ENCODE results near the gene ZNF587.
"Not testable (repeated sequence)": the region's sequence is repeated elsewhere in the genome, so short reads cannot be mapped to it uniquely, and the experiment has no call there.

ZNF587 gene

GRCh38 chr19:57814505-57815246 is 35.0 kb upstream of the ZNF587 start, which contains the start of gene ZNF552:
ZNF552 (minus strand) TSS chr19:57814913; CDS start chr19:57814743, 170 bp downstream.
- Histone ChIP-seq H3K4me1 (ENCODE audit: control insufficient read depth in 1 of 2, insufficient read depth in 2 of 2, low read length in 2 of 2) (peaks cover 3 to 13% of the 10 kb centered on the region in 2 donors), H3K9me3 (ENCODE audit: control insufficient read depth in 1 of 2, low read length in 2 of 2) (no peaks in the 10 kb centered on the region), H3K36me3 (ENCODE audit: control insufficient read depth in 1 of 2, insufficient read depth in 2 of 2, low read length in 2 of 2) (peaks cover 3 to 10% of the 10 kb centered on the region in 2 donors), H3K27me3 (ENCODE audit: low read depth, low read length) (no peaks in the 10 kb centered on the region), H3K4me3 (ENCODE audit: low read depth in 1 of 2, low read length in 2 of 2) (peak within 1 kb of the TSS; percentile 86 to 91), H3K27ac (ENCODE audit: low read length) (peak within 1 kb of the TSS; percentile 75)

GRCh38 chr19:57815247-57816075 is 34.2 kb upstream of the ZNF587 start:
- peaks cover 3 to 18% of the 10 kb centered on the region in 2 donors for H3K4me1 ChIP-seq (ENCODE audit: control insufficient read depth in 1 of 2, insufficient read depth in 2 of 2, low read length in 2 of 2)
- peak overlapping the region; percentile 86 to 91 for H3K4me3 ChIP-seq (ENCODE audit: low read depth in 1 of 2, low read length in 2 of 2)
- H3K27ac ChIP-seq (ENCODE audit: low read length), result peak overlapping the region; percentile 75
- no peaks in the 10 kb centered on the region for H3K27me3 ChIP-seq (ENCODE audit: low read depth, low read length)
- peaks cover under 1 to 2% of the 10 kb centered on the region in 2 donors for H3K36me3 ChIP-seq (ENCODE audit: control insufficient read depth in 1 of 2, insufficient read depth in 2 of 2, low read length in 2 of 2)
- no peaks in the 10 kb centered on the region for H3K9me3 ChIP-seq (ENCODE audit: control insufficient read depth in 1 of 2, low read length in 2 of 2)

- Histone ChIP-seq H3K4me1 (ENCODE audit: control insufficient read depth in 1 of 2, insufficient read depth in 2 of 2, low read length in 2 of 2) (peaks cover 3 to 24% of the 10 kb centered on the region in 2 donors), H3K4me3 (ENCODE audit: low read depth in 1 of 2, low read length in 2 of 2) (no peak overlapping the region), H3K27ac (ENCODE audit: low read length) (no peak overlapping the region), H3K9me3 (ENCODE audit: control insufficient read depth in 1 of 2, low read length in 2 of 2) (no peaks in the 10 kb centered on the region), H3K36me3 (ENCODE audit: control insufficient read depth in 1 of 2, insufficient read depth in 2 of 2, low read length in 2 of 2) (no peaks in the 10 kb centered on the region), H3K27me3 (ENCODE audit: low read depth, low read length) (no peaks in the 10 kb centered on the region)
These were observed 33.0 kb upstream of the ZNF587 start for GRCh38 chr19:57816652-57817051.

GRCh38 chr19:57817976-57818375 is 31.7 kb upstream of the ZNF587 start:
- no peaks in the 10 kb centered on the region for H3K27me3 ChIP-seq (ENCODE audit: low read depth, low read length)
- H3K27ac ChIP-seq (ENCODE audit: low read length), result no peak overlapping the region
- H3K4me3 ChIP-seq (ENCODE audit: low read depth in 1 of 2, low read length in 2 of 2), result no peak overlapping the region
- peaks cover 3 to 24% of the 10 kb centered on the region in 2 donors for H3K4me1 ChIP-seq (ENCODE audit: control insufficient read depth in 1 of 2, insufficient read depth in 2 of 2, low read length in 2 of 2)
- H3K9me3 ChIP-seq (ENCODE audit: control insufficient read depth in 1 of 2, low read length in 2 of 2), result no peaks in the 10 kb centered on the region
- H3K36me3 ChIP-seq (ENCODE audit: control insufficient read depth in 1 of 2, insufficient read depth in 2 of 2, low read length in 2 of 2), result no peaks in the 10 kb centered on the region

GRCh38 chr19:57818378-57818777 is 31.3 kb upstream of the ZNF587 start:
- Histone ChIP-seq H3K27me3 (ENCODE audit: low read depth, low read length) (no peaks in the 10 kb centered on the region), H3K4me3 (ENCODE audit: low read depth in 1 of 2, low read length in 2 of 2) (no peak overlapping the region), H3K4me1 (ENCODE audit: control insufficient read depth in 1 of 2, insufficient read depth in 2 of 2, low read length in 2 of 2) (peaks cover 3 to 24% of the 10 kb centered on the region in 2 donors), H3K36me3 (ENCODE audit: control insufficient read depth in 1 of 2, insufficient read depth in 2 of 2, low read length in 2 of 2) (no peaks in the 10 kb centered on the region), H3K27ac (ENCODE audit: low read length) (no peak overlapping the region), H3K9me3 (ENCODE audit: control insufficient read depth in 1 of 2, low read length in 2 of 2) (no peaks in the 10 kb centered on the region)

- Histone ChIP-seq H3K4me1 (ENCODE audit: control insufficient read depth in 1 of 2, insufficient read depth in 2 of 2, low read length in 2 of 2) (peaks cover 0 to 16% of the 10 kb centered on the region in 2 donors), H3K9me3 (ENCODE audit: control insufficient read depth in 1 of 2, low read length in 2 of 2) (no peaks in the 10 kb centered on the region), H3K27ac (ENCODE audit: low read length) (peak overlapping the region; percentile 90), H3K27me3 (ENCODE audit: low read depth, low read length) (no peaks in the 10 kb centered on the region), H3K36me3 (ENCODE audit: control insufficient read depth in 1 of 2, insufficient read depth in 2 of 2, low read length in 2 of 2) (no peaks in the 10 kb centered on the region), H3K4me3 (ENCODE audit: low read depth in 1 of 2, low read length in 2 of 2) (peak overlapping the region; percentile 92 to 94)
These were observed 30.0 kb upstream of the ZNF587 start for GRCh38 chr19:57819475-57820148.

GRCh38 chr19:57820599-57820998 is 29.1 kb upstream of the ZNF587 start:
- Histone ChIP-seq H3K27me3 (ENCODE audit: low read depth, low read length) (no peaks in the 10 kb centered on the region), H3K4me3 (ENCODE audit: low read depth in 1 of 2, low read length in 2 of 2) (peak overlapping the region; percentile 92 to 94), H3K27ac (ENCODE audit: low read length) (peak overlapping the region; percentile 90), H3K4me1 (ENCODE audit: control insufficient read depth in 1 of 2, insufficient read depth in 2 of 2, low read length in 2 of 2) (peaks cover 0 to 12% of the 10 kb centered on the region in 2 donors), H3K9me3 (ENCODE audit: control insufficient read depth in 1 of 2, low read length in 2 of 2) (no peaks in the 10 kb centered on the region), H3K36me3 (ENCODE audit: control insufficient read depth in 1 of 2, insufficient read depth in 2 of 2, low read length in 2 of 2) (no peaks in the 10 kb centered on the region)

- Histone ChIP-seq H3K4me3 (ENCODE audit: low read depth in 1 of 2, low read length in 2 of 2) (peak overlapping the region; percentile 92 to 94), H3K4me1 (ENCODE audit: control insufficient read depth in 1 of 2, insufficient read depth in 2 of 2, low read length in 2 of 2) (peaks cover 0 to 12% of the 10 kb centered on the region in 2 donors)
- H3K27ac ChIP-seq (ENCODE audit: low read length); H3K9me3 ChIP-seq (ENCODE audit: control insufficient read depth in 1 of 2, low read length in 2 of 2); H3K27me3 ChIP-seq (ENCODE audit: low read depth, low read length); H3K36me3 ChIP-seq (ENCODE audit: control insufficient read depth in 1 of 2, insufficient read depth in 2 of 2, low read length in 2 of 2): not testable (repeated sequence)
These were observed 28.6 kb upstream of the ZNF587 start for GRCh38 chr19:57821095-57821494.

- not testable (repeated sequence) for H3K4me3 ChIP-seq (ENCODE audit: low read depth in 1 of 2, low read length in 2 of 2); H3K27ac ChIP-seq (ENCODE audit: low read length); H3K27me3 ChIP-seq (ENCODE audit: low read depth, low read length); H3K9me3 ChIP-seq (ENCODE audit: control insufficient read depth in 1 of 2, low read length in 2 of 2); H3K36me3 ChIP-seq (ENCODE audit: control insufficient read depth in 1 of 2, insufficient read depth in 2 of 2, low read length in 2 of 2)
- H3K4me1 ChIP-seq (ENCODE audit: control insufficient read depth in 1 of 2, insufficient read depth in 2 of 2, low read length in 2 of 2), result peaks cover 0 to 12% of the 10 kb centered on the region in 2 donors
These were observed 28.2 kb upstream of the ZNF587 start for GRCh38 chr19:57821501-57821900.

- H3K27ac ChIP-seq (ENCODE audit: low read length); H3K36me3 ChIP-seq (ENCODE audit: control insufficient read depth in 1 of 2, insufficient read depth in 2 of 2, low read length in 2 of 2); H3K27me3 ChIP-seq (ENCODE audit: low read depth, low read length); H3K4me3 ChIP-seq (ENCODE audit: low read depth in 1 of 2, low read length in 2 of 2); H3K9me3 ChIP-seq (ENCODE audit: control insufficient read depth in 1 of 2, low read length in 2 of 2): not testable (repeated sequence)
- peaks cover 0 to 12% of the 10 kb centered on the region in 2 donors for H3K4me1 ChIP-seq (ENCODE audit: control insufficient read depth in 1 of 2, insufficient read depth in 2 of 2, low read length in 2 of 2)
These were observed 26.5 kb upstream of the ZNF587 start for GRCh38 chr19:57823155-57823554.

GRCh38 chr19:57823608-57824007 is 26.1 kb upstream of the ZNF587 start:
- H3K36me3 ChIP-seq (ENCODE audit: control insufficient read depth in 1 of 2, insufficient read depth in 2 of 2, low read length in 2 of 2); H3K27ac ChIP-seq (ENCODE audit: low read length); H3K27me3 ChIP-seq (ENCODE audit: low read depth, low read length); H3K4me3 ChIP-seq (ENCODE audit: low read depth in 1 of 2, low read length in 2 of 2); H3K9me3 ChIP-seq (ENCODE audit: control insufficient read depth in 1 of 2, low read length in 2 of 2): not testable (repeated sequence)
- H3K4me1 ChIP-seq (ENCODE audit: control insufficient read depth in 1 of 2, insufficient read depth in 2 of 2, low read length in 2 of 2), result peaks cover 0 to 12% of the 10 kb centered on the region in 2 donors

Measured in muscle layer of duodenum (tissue), 2 donors.